Ectodermal cell (in vitro differentiated cells): ENCODE measurements around the gene CDH3.

ENCODE experiments used
- H3K27ac ChIP-seq: 2 replicates; pipeline ENCODE4 v1.7.0; 2013; ENCODE audit warnings: mild to moderate bottlenecking, low read depth, low read length; ENCODE audit not compliant: insufficient read depth, poor library complexity, severe bottlenecking
- H3K27me3 ChIP-seq: 2 replicates; pipeline ENCODE4 v1.7.0; 2013; ENCODE audit warnings: mild to moderate bottlenecking, low read length; ENCODE audit not compliant: insufficient read depth, control insufficient read depth, poor library complexity, severe bottlenecking
- H3K36me3 ChIP-seq: one replicate; pipeline ENCODE4 v1.7.0; 2013; ENCODE audit warnings: low read length; ENCODE audit not compliant: control insufficient read depth, insufficient read depth
- H3K4me1 ChIP-seq: one replicate; pipeline ENCODE4 v1.7.0; 2013; ENCODE audit warnings: low read length; ENCODE audit not compliant: control insufficient read depth, insufficient read depth
- H3K4me3 ChIP-seq: 2 replicates; pipeline ENCODE4 v1.7.0; 2013; ENCODE audit warnings: low read depth, low read length, control low read depth; ENCODE audit not compliant: insufficient read depth
- H3K9me3 ChIP-seq: 2 replicates; pipeline ENCODE4 v1.7.0; 2013; ENCODE audit warnings: mild to moderate bottlenecking, low read length, moderate library complexity; ENCODE audit not compliant: control insufficient read depth
- WGBS, 2 experiments: methylation state at CpG; one replicate each; pipeline ENCODE4 v1.1.7; 2013; ENCODE audit warnings: missing lambda C conversion rate in 2 of 2; 5-methylcytosine and 5-hydroxymethylcytosine counted together

Gene CDH3

DNA sequence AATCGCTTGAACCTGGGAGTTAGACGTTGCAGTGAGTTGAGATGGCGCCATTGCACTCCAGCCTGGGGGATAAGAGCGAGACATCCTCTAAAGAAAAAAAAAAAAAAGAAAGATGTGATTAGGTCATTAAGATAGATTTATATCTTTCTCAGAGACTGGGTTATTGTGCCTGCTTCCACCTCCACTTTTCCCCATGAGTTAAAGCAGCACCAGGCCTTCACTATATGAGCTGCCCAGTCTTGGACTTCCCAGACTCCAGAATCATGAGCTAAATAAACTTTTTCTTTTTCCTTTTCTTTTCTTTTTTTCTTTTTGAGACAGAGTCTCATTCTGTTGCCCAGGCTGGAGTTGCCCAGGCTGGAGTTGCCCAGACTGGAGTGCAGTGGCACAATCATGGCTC lies 72.6 kb downstream of the CDH3 start:
- Histone ChIP-seq H3K36me3 (no peaks in the 10 kb centered on the region), H3K4me1 (no peaks in the 10 kb centered on the region), H3K4me3 (no peak overlapping the region), H3K9me3 (no peaks in the 10 kb centered on the region), H3K27me3 (no peaks in the 10 kb centered on the region), H3K27ac (no peak overlapping the region)
- 93 to 96% methylated on average over 4 of the region's 4 CpGs for WGBS, 2 experiments

DNA sequence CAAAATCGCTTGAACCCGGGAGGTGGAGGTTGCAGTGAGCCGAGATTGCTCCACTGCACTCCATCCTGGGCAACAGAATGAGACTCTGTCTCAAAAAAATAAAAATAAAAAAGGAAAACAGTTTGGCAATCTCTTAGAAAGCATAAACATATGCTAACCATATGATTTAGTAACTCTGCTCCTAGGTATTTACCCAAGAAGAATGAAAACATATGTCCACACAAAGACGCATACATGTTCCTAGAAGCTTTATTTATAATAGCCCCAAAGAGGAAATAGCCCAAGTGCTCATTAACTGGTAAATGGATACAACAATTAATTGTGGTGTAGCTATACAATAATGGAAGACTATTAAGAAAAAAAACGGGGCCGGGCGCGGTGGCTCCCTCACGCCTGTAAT lies 73.5 kb downstream of the CDH3 start:
- H3K27me3 ChIP-seq, result no peaks in the 10 kb centered on the region
- no peaks in the 10 kb centered on the region for H3K36me3 ChIP-seq
- no peaks in the 10 kb centered on the region for H3K4me1 ChIP-seq
- H3K4me3 ChIP-seq, result no peak overlapping the region
- no peaks in the 10 kb centered on the region for H3K9me3 ChIP-seq
- 94% methylated on average over 9 of the region's 9 CpGs for WGBS, 2 experiments
- H3K27ac ChIP-seq, result no peak overlapping the region

DNA sequence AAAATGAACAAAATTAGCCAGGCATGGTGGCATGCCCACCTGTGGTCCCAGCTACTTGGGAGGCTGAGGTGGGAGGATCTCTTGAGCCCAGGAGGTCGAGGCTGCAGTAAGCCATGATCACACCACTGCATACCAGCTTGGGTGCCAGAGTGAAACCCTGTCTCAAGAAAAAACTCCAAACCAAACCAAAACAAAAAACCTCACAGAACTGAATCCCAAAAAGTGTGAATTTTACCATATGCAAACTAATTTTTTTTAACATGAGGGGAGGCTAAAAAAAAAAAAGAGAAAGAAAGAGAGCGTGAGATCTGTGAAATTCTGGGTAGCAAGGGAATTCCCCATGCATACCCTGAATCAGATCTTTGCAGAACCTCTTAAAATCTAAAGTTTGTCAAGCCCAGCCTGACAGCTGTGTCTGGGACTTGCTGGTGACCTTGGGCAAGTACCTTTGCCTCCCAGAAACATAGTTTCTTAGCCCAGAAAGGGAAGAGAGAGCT lies 74.9 kb downstream of the CDH3 start:
- no peaks in the 10 kb centered on the region for H3K27me3 ChIP-seq
- H3K36me3 ChIP-seq, result no peaks in the 10 kb centered on the region
- no peaks in the 10 kb centered on the region for H3K4me1 ChIP-seq
- 94 to 96% methylated on average over 2 of the region's 2 CpGs for WGBS, 2 experiments
- H3K9me3 ChIP-seq, result no peaks in the 10 kb centered on the region
- no peak overlapping the region for H3K4me3 ChIP-seq
- no peak overlapping the region for H3K27ac ChIP-seq

DNA sequence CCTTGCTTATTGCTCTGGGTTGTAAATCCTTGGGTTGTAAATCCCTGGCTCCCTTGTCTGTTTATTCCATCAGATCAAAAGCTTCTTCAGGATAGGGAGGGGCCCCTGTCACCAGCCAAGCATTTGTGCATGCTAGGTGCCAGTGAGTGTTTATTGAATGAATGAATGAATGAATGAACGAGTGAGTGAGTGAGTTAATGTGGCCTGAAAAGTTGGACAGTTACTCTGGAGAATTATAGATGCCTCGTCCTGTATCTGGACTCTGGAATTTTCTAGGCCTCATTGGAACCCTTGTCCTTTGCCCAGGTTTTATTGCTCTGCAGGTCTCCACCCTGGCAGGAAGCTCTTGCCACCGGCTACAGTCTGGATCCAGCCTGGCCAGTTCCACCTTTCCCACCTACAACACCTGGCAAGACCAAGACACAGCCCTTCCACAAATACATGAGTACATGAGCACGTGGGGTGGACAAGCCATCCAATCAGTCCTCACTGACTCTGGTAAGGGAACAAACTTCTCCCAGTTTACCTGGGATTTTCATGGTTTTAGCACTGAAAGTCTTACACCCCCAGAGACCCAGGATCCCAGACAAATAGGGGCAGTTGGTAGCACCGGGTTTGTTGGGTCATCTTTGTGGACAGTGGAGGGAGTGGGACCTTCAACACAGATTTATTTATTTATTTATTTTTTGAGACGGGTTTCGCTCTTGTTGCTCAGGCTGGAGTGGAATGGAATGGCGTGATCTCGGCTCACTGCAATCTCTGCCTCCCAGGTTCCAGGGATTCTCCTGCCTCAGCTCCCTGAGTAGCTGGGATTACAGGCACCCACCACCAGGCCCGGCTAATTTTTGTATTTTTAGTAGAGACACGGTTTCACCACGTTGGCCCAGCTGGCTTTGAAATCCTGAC lies 77.3 kb downstream of the CDH3 start:
- H3K4me3 ChIP-seq, result no peak overlapping the region
- H3K27ac ChIP-seq, result no peak overlapping the region
- H3K4me1 ChIP-seq, result no peaks in the 10 kb centered on the region
- 82 to 83% methylated on average over 12 of the region's 12 CpGs for WGBS, 2 experiments
- no peaks in the 10 kb centered on the region for H3K27me3 ChIP-seq
- no peaks in the 10 kb centered on the region for H3K36me3 ChIP-seq
- H3K9me3 ChIP-seq, result no peaks in the 10 kb centered on the region

DNA sequence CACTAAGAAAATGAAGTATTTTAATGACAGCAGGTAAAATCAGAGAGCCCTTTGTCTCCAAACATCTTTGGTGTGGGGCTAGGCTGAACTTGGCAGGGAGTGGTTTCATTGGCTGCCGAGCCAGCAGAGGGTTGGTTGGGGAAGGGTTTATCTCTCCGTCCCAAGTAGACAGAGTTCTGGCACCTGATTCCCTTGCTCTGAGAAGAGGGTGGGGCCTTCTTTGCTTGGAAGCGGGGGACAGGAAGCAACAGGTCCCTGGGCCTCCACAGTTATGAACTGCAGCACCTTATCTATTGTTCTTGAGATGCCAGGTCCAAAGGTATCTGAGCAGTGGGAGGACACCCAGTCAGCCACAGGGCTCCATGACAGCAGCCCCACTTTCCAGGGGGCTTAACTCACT lies 79.7 kb downstream of the CDH3 start:
- no peaks in the 10 kb centered on the region for H3K9me3 ChIP-seq
- H3K27me3 ChIP-seq, result no peaks in the 10 kb centered on the region
- no peak overlapping the region for H3K4me3 ChIP-seq
- no peaks in the 10 kb centered on the region for H3K4me1 ChIP-seq
- H3K27ac ChIP-seq, result no peak overlapping the region
- no peaks in the 10 kb centered on the region for H3K36me3 ChIP-seq
- WGBS, 2 experiments, result 82 to 85% methylated on average over 3 of the region's 3 CpGs

DNA sequence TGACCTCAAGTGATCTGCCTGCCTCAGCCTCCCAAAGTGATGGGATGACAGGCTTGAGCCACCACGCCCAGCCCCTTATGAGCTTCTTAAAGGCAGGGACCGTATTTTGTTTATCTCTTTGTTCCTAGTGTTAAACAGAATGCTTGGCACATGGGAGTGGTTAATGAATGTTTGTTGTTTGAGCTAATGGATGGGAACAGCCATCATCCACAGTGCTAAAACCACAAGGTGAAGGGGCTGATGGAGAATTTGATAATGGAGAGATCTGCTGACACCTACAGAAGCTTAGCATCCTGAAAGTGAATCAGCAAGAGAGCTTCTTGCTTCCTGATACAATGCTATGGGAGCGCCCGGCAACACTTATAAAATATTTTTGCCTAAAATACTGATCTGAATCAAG lies 83.4 kb downstream of the CDH3 start:
- peaks cover 5% of the 10 kb centered on the region for H3K4me1 ChIP-seq
- WGBS, 2 experiments, result 94 to 95% methylated on average over 4 of the region's 4 CpGs
- H3K27ac ChIP-seq, result no peak overlapping the region
- H3K36me3 ChIP-seq, result no peaks in the 10 kb centered on the region
- H3K27me3 ChIP-seq, result no peaks in the 10 kb centered on the region
- H3K9me3 ChIP-seq, result no peaks in the 10 kb centered on the region
- H3K4me3 ChIP-seq, result no peak overlapping the region

DNA sequence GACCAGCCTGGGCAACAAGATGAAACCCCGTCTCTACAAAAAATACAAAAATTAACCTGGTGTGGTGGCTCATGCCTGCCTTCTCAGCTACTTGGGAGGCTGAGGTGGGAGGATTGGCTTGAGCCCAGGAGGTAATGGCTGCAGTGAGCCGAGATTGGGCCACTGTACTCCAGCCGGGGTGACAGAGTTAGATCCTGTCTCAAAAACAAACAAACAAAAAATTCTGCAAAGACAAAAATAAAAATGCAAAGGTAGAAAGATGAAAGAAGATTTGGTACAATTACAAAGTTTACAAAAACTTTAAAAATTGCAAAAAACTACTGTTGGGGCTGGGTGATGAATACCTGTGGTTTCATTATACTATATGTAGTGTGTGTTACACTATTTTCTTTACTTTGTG lies 86.5 kb downstream of the CDH3 start:
- Histone ChIP-seq H3K27ac (no peak overlapping the region), H3K4me1 (peaks cover 5% of the 10 kb centered on the region), H3K36me3 (no peaks in the 10 kb centered on the region), H3K9me3 (no peaks in the 10 kb centered on the region), H3K27me3 (peaks cover 8% of the 10 kb centered on the region), H3K4me3 (no peak overlapping the region)
- WGBS, 2 experiments, result 61 to 67% methylated on average over 3 of the region's 3 CpGs

DNA sequence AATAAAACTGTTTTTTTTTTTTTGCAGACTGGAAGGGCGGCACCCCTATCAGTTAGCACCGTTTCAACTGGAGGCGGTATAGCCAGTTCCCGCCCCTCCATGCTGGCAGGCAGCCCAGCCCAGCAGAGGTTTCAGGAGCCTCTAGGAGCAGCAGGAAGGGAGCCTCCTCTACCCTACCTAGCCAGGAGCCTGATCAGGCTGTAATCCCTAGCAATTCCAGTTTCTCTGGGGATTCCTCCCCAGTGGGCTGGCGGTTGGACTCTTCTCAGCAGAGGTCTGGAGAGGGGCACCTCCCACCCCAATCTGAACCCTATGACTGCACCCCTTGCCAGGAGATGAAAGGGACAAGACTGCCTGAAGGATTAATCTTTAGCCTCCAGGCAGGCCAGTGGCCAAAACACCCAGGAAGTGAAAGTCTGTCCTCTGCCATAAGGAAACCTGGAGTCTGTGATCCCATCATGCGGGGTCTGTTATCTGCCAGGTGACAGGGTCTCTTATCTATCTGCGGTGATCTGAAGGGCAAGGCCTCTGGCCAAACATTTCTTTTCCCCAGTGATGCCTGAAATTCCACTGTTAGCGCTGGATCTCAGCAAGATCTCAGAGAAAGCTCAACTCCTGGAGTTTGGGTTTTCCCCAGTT lies 87.1 kb downstream of the CDH3 start:
- Histone ChIP-seq H3K27ac (no peak overlapping the region), H3K9me3 (no peaks in the 10 kb centered on the region), H3K4me1 (peaks cover 5% of the 10 kb centered on the region), H3K36me3 (no peaks in the 10 kb centered on the region), H3K27me3 (peaks cover 14% of the 10 kb centered on the region), H3K4me3 (no peak overlapping the region)
- 36 to 40% methylated on average over 8 of the region's 8 CpGs for WGBS, 2 experiments

DNA sequence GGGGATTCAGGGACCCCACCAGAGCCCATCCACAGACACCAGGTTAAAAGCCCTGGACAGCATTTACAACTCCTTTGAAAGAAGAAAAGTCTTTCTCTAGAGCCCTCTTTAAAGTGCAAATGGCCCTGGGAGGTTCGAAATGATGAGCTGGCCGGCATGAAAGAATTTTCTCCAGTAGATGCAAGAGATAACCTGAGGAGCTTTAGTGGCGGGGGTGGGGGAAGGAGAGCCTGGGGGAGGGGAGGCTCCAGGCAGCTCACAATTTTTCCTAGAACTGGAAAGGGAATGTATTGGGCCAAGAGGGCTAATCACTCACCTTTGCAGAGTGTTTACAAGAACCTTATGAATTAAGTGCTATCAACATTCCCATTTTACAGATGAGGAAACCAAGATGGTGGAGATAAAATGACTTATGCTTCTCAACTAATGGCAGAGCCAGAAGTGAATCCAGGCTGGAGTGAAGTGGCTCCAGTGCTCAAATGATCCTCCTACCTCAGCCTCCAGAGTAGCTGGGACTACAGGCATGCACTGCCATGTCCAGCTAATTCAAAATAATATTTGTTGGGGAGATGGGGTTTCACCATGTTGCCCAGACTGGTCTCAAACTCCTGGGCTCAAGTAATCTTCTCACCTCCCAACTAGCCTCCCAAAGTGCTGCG lies 87.8 kb downstream of the CDH3 start:
- H3K27ac ChIP-seq, result no peak overlapping the region

DNA sequence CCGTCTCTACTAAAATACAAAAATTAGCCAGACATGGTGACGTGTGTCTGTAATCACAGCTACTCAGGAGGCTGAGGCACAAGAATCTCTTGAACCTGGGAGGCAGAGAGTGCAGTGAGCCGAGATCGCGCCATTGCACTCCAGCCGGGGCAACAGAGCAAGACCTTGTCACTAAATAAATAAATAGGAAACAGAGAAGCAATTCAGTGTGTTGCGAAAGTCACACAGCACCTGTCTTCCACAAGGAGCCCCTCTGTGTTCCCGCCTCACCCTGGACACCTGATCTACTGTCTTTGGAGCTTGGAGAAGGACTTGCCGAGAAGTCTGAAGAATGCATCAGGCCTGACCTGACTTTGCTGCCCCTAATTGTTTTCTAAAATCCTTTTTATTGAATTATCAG lies 88.5 kb downstream of the CDH3 start:
- WGBS, 2 experiments, result 93 to 95% methylated on average over 9 of the region's 9 CpGs
- Histone ChIP-seq H3K4me3 (no peak overlapping the region), H3K27me3 (peaks cover 28% of the 10 kb centered on the region), H3K27ac (no peak overlapping the region), H3K9me3 (no peaks in the 10 kb centered on the region), H3K36me3 (no peaks in the 10 kb centered on the region), H3K4me1 (peaks cover 9% of the 10 kb centered on the region)

More for the DNA sequence above, 87.8 kb downstream of the CDH3 start:
- 44 to 52% methylated on average over 4 of the region's 4 CpGs for WGBS, 2 experiments
- Histone ChIP-seq H3K4me1 (peaks cover 7% of the 10 kb centered on the region), H3K9me3 (no peaks in the 10 kb centered on the region), H3K27me3 (peaks cover 21% of the 10 kb centered on the region), H3K36me3 (no peaks in the 10 kb centered on the region), H3K4me3 (no peak overlapping the region)
